Right lobe of liver (tissue), 6 donors: ENCODE data around the gene SLC7A1. TPM values are rescaled to one million over a fixed set of nuclear protein-coding genes. Genes with fewer than 3 reads are reported as not detected.

Experiments used
- ATAC-seq, 4 donors: fragments of 200-7000 bp; cut with Tn5 transposase; one replicate each; pipeline ENCODE4 v1.9.1; 2020; ENCODE audit warnings: mild to moderate bottlenecking in 4 of 4, moderate library complexity in 4 of 4
- DNase-seq, 3 donors: peaks; one replicate each; pipeline ENCODE4 v3.0.0-alpha.2; 2020
- H3K27ac ChIP-seq, 3 donors: fragments of 200-600 bp; one replicate each; pipeline ENCODE4 v1.8.0; 2022
- H3K27me3 ChIP-seq, 2 donors: fragments of 200-600 bp; one replicate each; pipeline ENCODE4 v1.8.0; 2022
- H3K36me3 ChIP-seq, 4 donors: fragments of 200-600 bp; sonication (generic) in 1 of 4; one replicate each; pipeline versions ENCODE4 v1.5.1 to v1.8.0; 2017 to 2022; ENCODE audit warnings: control low read depth in 1 of 4
- H3K4me1 ChIP-seq, 4 donors: fragments of 200-600 bp; sonication (generic) in 1 of 4; one replicate each; pipeline versions ENCODE4 v1.5.1 to v1.8.0; 2017 to 2022; ENCODE audit warnings: control low read depth in 1 of 4
- H3K4me3 ChIP-seq, 3 donors: fragments of 200-600 bp; one replicate each; pipeline ENCODE4 v1.8.0; 2022
- H3K9me3 ChIP-seq, 4 donors: fragments of 200-600 bp; sonication (generic) in 1 of 4; one replicate each; pipeline versions ENCODE4 v1.5.1 to v1.8.0; 2017 to 2022; ENCODE audit warnings: control low read depth in 1 of 4
- POLR2A ChIP-seq: fragments of 450-650 bp; IDR thresholded peaks from one replicate; pipeline ENCODE4 v1.6.1; 2017; ENCODE audit warnings: antibody characterized with exemption, mild to moderate bottlenecking
- WGBS: methylation state at CpG from one replicate; pipeline ENCODE4 v1.1.6; 2018; ENCODE audit warnings: low coverage, low lambda C conversion rate; ENCODE audit not compliant: insufficient coverage; ENCODE audit errors: missing lambda C conversion rate; 5-methylcytosine and 5-hydroxymethylcytosine counted together
- intact Hi-C, 2 donors: fragments of 100-400 bp; cut with DNase I; formaldehyde crosslinking; loops; one replicate each; pipeline versions ENCODE4 v1.11.2 to v1.14.1; 2022
- total RNA-seq, 6 experiments: library from RNA; depleted of rRNA in 2 of 6; stranded (reverse); fragments of >200 nt in 2 of 6; fragmentation: NEBNext Ultra II Directional in 3 of 6; extraction: Animal tissue kit (Norgen Biotek cat#: 25700) in 3 of 6; gene quantifications; one replicate each; pipeline versions ENCODE4 v1.1.0 to v1.2.4, GENCODE V29; 2016 to 2023
- TF ChIP-seq, protein P1 (sequence below), 4 donors: fragments of 200-600 bp in 3 of 4; fragments of 450-650 bp in 1 of 4; IDR thresholded peaks; one replicate each; pipeline versions ENCODE4 v1.5.1 to v1.8.0; 2016 to 2022; ENCODE audit warnings: antibody characterized with exemption in 4 of 4, mild to moderate bottlenecking in 2 of 4
- donor health status: DM: no; HTN: yes; CAD: no.
- donor health status: DM: no; HTN: no; CAD: no.
- donor health status: DM: no; HTN: no; CAD: no.
- donor health status: DM: no; HTN: yes; CAD: no.
- donor health status: DM: no; HTN: yes; CAD: no.

SLC7A1 gene
- total RNA-seq, 6 experiments from 2014 or later = 0.70 to 6.5 (median 3.7) TPM

DNA sequence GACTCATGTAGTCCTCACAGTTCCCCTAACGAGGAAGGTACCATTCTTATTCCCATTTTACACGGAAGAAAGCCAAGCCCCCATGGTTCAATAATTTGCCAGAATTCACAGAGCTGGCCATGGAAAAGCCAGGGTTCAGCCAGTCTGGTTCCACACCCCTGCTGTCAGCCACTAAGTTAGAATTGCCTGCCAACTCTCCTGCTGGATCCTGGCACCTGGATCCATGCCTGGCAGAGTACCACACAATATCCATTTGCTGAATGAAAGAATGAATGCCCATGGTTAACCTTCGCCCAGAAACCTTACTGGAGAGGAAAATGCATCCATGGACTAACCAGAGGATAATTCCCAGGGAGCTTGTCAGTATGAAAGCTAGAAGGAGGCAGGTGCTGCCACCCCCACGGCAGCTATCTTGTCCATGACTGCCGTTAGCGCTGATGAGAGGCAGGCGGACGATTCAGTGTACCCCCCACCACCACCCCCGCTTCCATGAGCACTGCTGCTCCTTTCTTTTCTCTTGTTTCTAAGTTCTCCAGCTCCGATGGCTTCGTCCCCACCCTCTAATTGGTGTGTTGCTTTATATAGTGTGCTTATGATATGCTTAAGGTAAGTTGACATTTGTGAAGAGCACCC lies 114.5 kb downstream of the SLC7A1 start:
- no peaks in the 10 kb centered on the region for H3K36me3 ChIP-seq
- no peaks in the 10 kb centered on the region for H3K4me1 ChIP-seq
- H3K27me3 ChIP-seq = no peaks in the 10 kb centered on the region
- no peak for ATAC-seq
- H3K9me3 ChIP-seq = no peaks in the 10 kb centered on the region
- no peak overlapping the region for H3K27ac ChIP-seq
- TF ChIP-seq POLR2A = no peak
- TF ChIP-seq, protein P1, sequence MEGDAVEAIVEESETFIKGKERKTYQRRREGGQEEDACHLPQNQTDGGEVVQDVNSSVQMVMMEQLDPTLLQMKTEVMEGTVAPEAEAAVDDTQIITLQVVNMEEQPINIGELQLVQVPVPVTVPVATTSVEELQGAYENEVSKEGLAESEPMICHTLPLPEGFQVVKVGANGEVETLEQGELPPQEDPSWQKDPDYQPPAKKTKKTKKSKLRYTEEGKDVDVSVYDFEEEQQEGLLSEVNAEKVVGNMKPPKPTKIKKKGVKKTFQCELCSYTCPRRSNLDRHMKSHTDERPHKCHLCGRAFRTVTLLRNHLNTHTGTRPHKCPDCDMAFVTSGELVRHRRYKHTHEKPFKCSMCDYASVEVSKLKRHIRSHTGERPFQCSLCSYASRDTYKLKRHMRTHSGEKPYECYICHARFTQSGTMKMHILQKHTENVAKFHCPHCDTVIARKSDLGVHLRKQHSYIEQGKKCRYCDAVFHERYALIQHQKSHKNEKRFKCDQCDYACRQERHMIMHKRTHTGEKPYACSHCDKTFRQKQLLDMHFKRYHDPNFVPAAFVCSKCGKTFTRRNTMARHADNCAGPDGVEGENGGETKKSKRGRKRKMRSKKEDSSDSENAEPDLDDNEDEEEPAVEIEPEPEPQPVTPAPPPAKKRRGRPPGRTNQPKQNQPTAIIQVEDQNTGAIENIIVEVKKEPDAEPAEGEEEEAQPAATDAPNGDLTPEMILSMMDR (IDR thresholded peaks at IDR 0.05) = no peak
- 59% methylated on average over 7 of the region's 11 CpGs for WGBS
- intact Hi-C loops = no loop called here
- DNase-seq = no peak
- no peak overlapping the region for H3K4me3 ChIP-seq

DNA sequence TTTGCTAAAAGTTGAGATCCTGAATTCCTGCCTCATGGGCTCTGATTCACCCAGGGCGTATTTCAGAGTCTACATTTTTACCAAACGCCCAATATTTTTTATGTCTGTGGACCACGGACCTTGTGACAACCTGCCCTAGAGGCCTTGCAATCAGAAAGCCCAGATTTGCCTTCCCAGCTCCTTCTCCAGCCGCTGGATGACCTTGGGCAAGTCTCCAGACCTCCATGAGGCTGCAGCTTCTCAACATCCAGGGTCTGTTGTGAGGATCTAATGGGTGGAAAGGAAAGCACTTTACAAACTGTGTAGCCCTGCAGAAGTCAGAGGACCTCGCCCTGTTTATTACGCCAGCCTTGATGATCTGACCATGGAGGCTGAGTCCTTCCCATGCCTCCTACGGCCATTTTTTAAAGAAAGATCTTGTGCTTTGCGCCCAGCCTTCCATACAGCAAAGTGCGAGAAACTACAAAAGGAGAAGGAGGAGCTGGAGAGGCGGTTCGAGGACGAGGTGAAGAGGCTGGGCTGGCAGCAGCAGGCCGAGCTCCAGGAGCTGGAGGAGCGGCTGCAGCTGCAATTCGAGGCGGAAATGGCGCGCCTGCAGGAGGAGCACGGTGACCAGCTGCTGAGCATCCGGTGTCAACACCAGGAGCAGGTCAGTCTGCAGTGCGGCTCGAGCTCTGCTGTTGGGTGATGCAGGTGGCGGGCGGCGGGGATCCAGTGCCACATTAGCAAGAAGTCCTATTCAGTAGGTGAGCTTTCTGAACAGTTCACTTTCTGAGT lies 115.6 kb downstream of the SLC7A1 start:
- H3K4me1 ChIP-seq = no peaks in the 10 kb centered on the region
- intact Hi-C loops = no loop called here
- no peaks in the 10 kb centered on the region for H3K9me3 ChIP-seq
- no peaks in the 10 kb centered on the region for H3K36me3 ChIP-seq
- TF ChIP-seq, protein P1 (IDR thresholded peaks at IDR 0.05) = no peak
- TF ChIP-seq POLR2A = no peak
- no peak overlapping the region for H3K4me3 ChIP-seq
- DNase-seq (no peak), ATAC-seq (no peak)
- 88% methylated on average over 18 of the region's 25 CpGs for WGBS
- H3K27ac ChIP-seq = no peak overlapping the region
- no peaks in the 10 kb centered on the region for H3K27me3 ChIP-seq

DNA sequence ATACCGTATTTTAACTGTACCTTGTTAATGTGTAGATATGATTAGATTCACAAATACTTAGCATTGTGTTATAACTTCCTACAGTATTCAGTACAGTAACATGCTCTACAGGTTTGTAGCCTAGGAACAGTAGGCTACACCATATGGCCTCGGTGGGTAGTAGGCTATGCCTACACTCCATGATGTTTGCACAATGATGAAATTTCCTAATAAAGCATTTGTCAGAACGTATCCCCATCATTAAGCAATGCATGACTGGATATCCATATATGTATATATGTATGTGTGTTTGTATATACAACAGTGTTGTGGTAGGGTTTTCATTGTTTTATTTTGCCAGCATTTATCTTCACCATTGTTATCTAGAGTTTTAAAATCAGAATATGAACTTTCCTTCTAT lies 119.4 kb downstream of the SLC7A1 start:
- intact Hi-C loops = no loop called here
- no peak for ATAC-seq
- TF ChIP-seq, protein P1 (IDR thresholded peaks at IDR 0.05) = no peak
- TF ChIP-seq POLR2A = no peak
- no peaks in the 10 kb centered on the region for H3K36me3 ChIP-seq
- H3K27ac ChIP-seq = no peak overlapping the region
- 76% methylated on average over 3 of the region's 3 CpGs for WGBS
- no peak overlapping the region for H3K4me3 ChIP-seq
- H3K4me1 ChIP-seq = no peaks in the 10 kb centered on the region
- DNase-seq = no peak
- no peaks in the 10 kb centered on the region for H3K9me3 ChIP-seq
- H3K27me3 ChIP-seq = no peaks in the 10 kb centered on the region

DNA sequence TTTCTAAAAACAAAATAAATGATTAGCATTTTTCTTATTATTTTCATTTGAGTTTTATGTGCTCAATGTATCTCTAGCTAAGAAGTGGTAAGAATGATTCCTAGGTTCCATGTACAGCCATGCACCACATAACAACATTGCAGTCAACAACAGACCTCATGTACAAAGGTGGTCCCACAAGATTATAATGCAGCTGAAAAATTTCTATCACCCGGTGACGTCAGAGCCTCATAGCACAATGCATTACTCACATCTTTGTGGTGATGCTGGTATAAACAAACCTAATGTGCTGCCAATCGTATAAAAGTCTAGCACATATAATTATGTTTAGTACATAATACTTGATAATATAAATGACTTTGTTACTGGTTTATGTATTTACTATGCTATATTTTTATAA lies 120.5 kb downstream of the SLC7A1 start:
- no peaks in the 10 kb centered on the region for H3K27me3 ChIP-seq
- H3K36me3 ChIP-seq = no peaks in the 10 kb centered on the region
- H3K4me1 ChIP-seq = no peaks in the 10 kb centered on the region
- no peak overlapping the region for H3K4me3 ChIP-seq
- H3K27ac ChIP-seq = no peak overlapping the region
- intact Hi-C loops = no loop called here
- no peaks in the 10 kb centered on the region for H3K9me3 ChIP-seq
- WGBS = 72% methylated on average over 3 of the region's 3 CpGs
- ATAC-seq = no peak
- DNase-seq = no peak
- TF ChIP-seq POLR2A = no peak
- TF ChIP-seq, protein P1 (IDR thresholded peaks at IDR 0.05) = no peak
